Transverse colon (tissue), 4 donors: ENCODE results near the gene CRTAP. TPM values are rescaled to one million over a fixed set of nuclear protein-coding genes. Genes with fewer than 3 reads are reported as not detected.

ENCODE experiments used
- DNase-seq: peaks from one replicate; pipeline ENCODE4 v3.0.0-alpha.2; 2019
- H3K27ac ChIP-seq, 4 donors: fragments of 200-600 bp; sonication (generic); 2 replicates each; pipeline ENCODE4 v1.5.1; 2016 to 2018; ENCODE audit warnings: inconsistent platforms in 4 of 4
- H3K27me3 ChIP-seq: fragments of 200-600 bp; sonication (generic); 2 replicates; pipeline ENCODE4 v1.5.1; 2017; ENCODE audit warnings: inconsistent platforms
- H3K36me3 ChIP-seq, 4 donors: fragments of 200-600 bp; sonication (generic); 2 replicates each; pipeline ENCODE4 v1.5.1; 2017 to 2019; ENCODE audit warnings: inconsistent platforms in 4 of 4
- H3K4me1 ChIP-seq, 4 donors: fragments of 200-600 bp; sonication (generic); 2 replicates each; pipeline ENCODE4 v1.5.1; 2017 to 2020; ENCODE audit warnings: inconsistent platforms in 4 of 4
- H3K4me3 ChIP-seq, 4 donors: fragments of 200-600 bp; sonication (generic); 1 replicate in 1 of 4; 2 replicates in 3 of 4; pipeline versions ENCODE4 v1.5.1 to v1.6.1; 2017 to 2019; ENCODE audit warnings: inconsistent platforms in 4 of 4
- H3K9me3 ChIP-seq, 2 donors: fragments of 200-600 bp; sonication (generic); 2 replicates each; pipeline ENCODE4 v1.5.1; 2017 to 2019; ENCODE audit warnings: inconsistent platforms in 2 of 2
- EP300 ChIP-seq: sonication (generic); formaldehyde crosslinking; IDR thresholded peaks from one replicate; pipeline ENCODE4 v1.6.1; 2017; ENCODE audit warnings: antibody characterized with exemption, low read depth
- POLR2A ChIP-seq: fragments of 450-650 bp; IDR thresholded peaks from one replicate; pipeline ENCODE4 v1.6.1; 2016; ENCODE audit warnings: antibody characterized with exemption, mild to moderate bottlenecking, moderate library complexity
- POLR2AphosphoS5 ChIP-seq, 3 donors: sonication (generic); formaldehyde crosslinking; IDR thresholded peaks; one replicate each; pipeline ENCODE4 v1.6.1; 2016; ENCODE audit warnings: antibody characterized with exemption in 3 of 3
- WGBS, 2 donors: methylation state at CpG; one replicate each; pipeline ENCODE4 v1.1.5; 2018; ENCODE audit warnings: low coverage in 1 of 2; 5-methylcytosine and 5-hydroxymethylcytosine counted together
- in situ Hi-C, 4 donors: fragments of 200-750 bp; cut with MboI; loops; one replicate each; pipeline versions ENCODE4 v1.15.0 to v1.15.1; 2017; ENCODE audit warnings: low sequenced_read_pairs in 3 of 4, low pct_ligation_motif_present in 1 of 4, low pct_unique_long_range_greater_than_20kb in 1 of 4
- intact Hi-C: fragments of 100-400 bp; cut with DNase I; formaldehyde crosslinking; loops from one replicate; pipeline ENCODE4 v1.15.1; 2023; ENCODE audit warnings: low total_unique reads
- total RNA-seq, 4 donors: library from RNA; depleted of rRNA; stranded (reverse); fragments of >200 nt; gene quantifications; one replicate each; pipeline ENCODE4 v1.1.0, GENCODE V29; 2016
- TF ChIP-seq, protein P1 (sequence below), 5 experiments: fragments of 200-600 bp in 3 of 5; fragments of 450-650 bp in 2 of 5; sonication (generic) in 3 of 5; IDR thresholded peaks; 1 replicate in 2 of 5; 2 replicates in 3 of 5; pipeline ENCODE4 v1.5.1; 2016 to 2017; ENCODE audit warnings: antibody characterized with exemption in 5 of 5, inconsistent platforms in 3 of 5, mild to moderate bottlenecking in 2 of 5, moderate library complexity in 1 of 5

Gene CRTAP
- total RNA-seq, 4 donors from 2014 or later, result 71.1 to 138 (median 88.8) TPM

DNA sequence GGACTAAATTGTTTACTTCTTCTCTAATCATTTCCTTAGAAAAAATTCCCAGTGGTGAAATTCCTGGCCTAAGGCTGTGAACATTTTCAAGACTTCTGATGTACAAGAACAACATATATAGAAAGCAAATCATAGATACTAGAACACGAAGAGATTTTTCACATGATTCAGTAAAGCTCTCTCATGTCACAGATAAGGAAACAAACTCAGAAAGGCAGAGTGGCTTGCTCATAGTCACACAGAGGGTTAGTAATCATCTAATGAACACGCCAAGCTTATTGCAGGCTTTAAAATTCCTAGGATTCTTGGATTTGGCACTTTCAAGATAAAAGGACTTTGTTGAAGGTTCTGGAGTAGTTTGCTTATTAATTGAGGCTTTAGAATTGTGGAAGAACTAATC is 26.2 kb downstream of the CRTAP start:
- Histone ChIP-seq H3K27me3 (no peaks in the 10 kb centered on the region), H3K27ac (no peak overlapping the region), H3K4me3 (no peak overlapping the region), H3K36me3 (peaks cover 0 to 33% (median 13%) of the 10 kb centered on the region in 4 donors), H3K4me1 (no peaks in the 10 kb centered on the region), H3K9me3 (no peaks in the 10 kb centered on the region)
- no peak for TF ChIP-seq POLR2A
- no peak for TF ChIP-seq POLR2AphosphoS5 (IDR thresholded peaks at IDR 0.05)
- TF ChIP-seq, protein P1, sequence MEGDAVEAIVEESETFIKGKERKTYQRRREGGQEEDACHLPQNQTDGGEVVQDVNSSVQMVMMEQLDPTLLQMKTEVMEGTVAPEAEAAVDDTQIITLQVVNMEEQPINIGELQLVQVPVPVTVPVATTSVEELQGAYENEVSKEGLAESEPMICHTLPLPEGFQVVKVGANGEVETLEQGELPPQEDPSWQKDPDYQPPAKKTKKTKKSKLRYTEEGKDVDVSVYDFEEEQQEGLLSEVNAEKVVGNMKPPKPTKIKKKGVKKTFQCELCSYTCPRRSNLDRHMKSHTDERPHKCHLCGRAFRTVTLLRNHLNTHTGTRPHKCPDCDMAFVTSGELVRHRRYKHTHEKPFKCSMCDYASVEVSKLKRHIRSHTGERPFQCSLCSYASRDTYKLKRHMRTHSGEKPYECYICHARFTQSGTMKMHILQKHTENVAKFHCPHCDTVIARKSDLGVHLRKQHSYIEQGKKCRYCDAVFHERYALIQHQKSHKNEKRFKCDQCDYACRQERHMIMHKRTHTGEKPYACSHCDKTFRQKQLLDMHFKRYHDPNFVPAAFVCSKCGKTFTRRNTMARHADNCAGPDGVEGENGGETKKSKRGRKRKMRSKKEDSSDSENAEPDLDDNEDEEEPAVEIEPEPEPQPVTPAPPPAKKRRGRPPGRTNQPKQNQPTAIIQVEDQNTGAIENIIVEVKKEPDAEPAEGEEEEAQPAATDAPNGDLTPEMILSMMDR (IDR thresholded peaks at IDR 0.05), result no peak
- no peak for TF ChIP-seq EP300
- 64 to 66% methylated on average over 2 of the region's 2 CpGs for WGBS, 2 donors
- intact Hi-C loops, result loop anchor here (10.0 kb wide), 1 partner anchor 215 kb away; no protein-coding TSS in a partner anchor
- DNase-seq, result no peak
- in situ Hi-C loops, result loop anchor here in 3 of 4 donors (10.0 to 25.0 kb wide), 4 partner anchors 222 to 647 kb away; partner anchors contain the start of gene PDCD6IP (in 1 of the 3)

DNA sequence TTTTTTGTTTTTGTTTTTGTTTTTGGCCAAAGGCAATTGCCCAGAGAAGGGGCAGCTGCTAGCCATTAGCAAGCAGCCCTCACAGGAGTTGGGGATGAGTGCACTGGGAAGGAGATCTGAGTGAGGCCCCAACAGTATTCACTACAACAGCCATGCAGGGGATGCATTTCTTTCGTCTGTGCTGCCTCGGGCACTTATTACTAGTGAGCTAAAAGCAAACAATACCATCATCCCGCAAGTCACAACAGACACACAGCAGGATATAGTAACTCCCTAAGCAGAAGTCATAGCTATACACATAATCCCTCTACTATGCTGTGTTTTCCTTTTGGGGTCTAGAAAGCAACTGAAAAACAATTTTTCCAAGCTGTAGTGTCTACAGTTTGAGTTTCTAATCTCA is 27.2 kb downstream of the CRTAP start:
- in situ Hi-C loops (loop anchor here in 2 of 4 donors (25.0 kb wide), 2 partner anchors 221 to 646 kb away; partner anchors contain the start of gene PDCD6IP (in 1 of the 2)), intact Hi-C loops (loop anchor here (10.0 kb wide), 1 partner anchor 214 kb away; no protein-coding TSS in a partner anchor)
- Histone ChIP-seq H3K27me3 (no peaks in the 10 kb centered on the region), H3K4me3 (no peak overlapping the region), H3K9me3 (no peaks in the 10 kb centered on the region), H3K27ac (no peak overlapping the region), H3K36me3 (peaks cover 0 to 25% (median 11%) of the 10 kb centered on the region in 4 donors), H3K4me1 (no peaks in the 10 kb centered on the region)
- 97% methylated on average over 3 of the region's 3 CpGs; no CpG with 5 or more reads in 1 of the 2 donors for WGBS, 2 donors
- no peak for DNase-seq
- TF ChIP-seq POLR2A (no peak), EP300 (no peak), POLR2AphosphoS5 (IDR thresholded peaks at IDR 0.05) (no peak)
- TF ChIP-seq, protein P1 (IDR thresholded peaks at IDR 0.05), result no peak

- Histone ChIP-seq H3K9me3 (no peaks in the 10 kb centered on the region), H3K27me3 (no peaks in the 10 kb centered on the region), H3K36me3 (peaks cover 0 to 15% (median 7%) of the 10 kb centered on the region in 4 donors), H3K4me3 (no peak overlapping the region), H3K4me1 (peaks cover 0 to 6% (median 0%) of the 10 kb centered on the region in 4 donors), H3K27ac (no peak overlapping the region)
- intact Hi-C loops (loop anchor here (10.0 kb wide), 1 partner anchor 210 kb away; no protein-coding TSS in a partner anchor), in situ Hi-C loops (loop anchor here in 2 of 4 donors (25.0 kb wide), 2 partner anchors 218 to 643 kb away; partner anchors contain the start of gene PDCD6IP (in 1 of the 2))
- 76 to 83% methylated on average over 1 of the region's 1 CpG for WGBS, 2 donors
- DNase-seq, result no peak
- TF ChIP-seq POLR2AphosphoS5 (IDR thresholded peaks at IDR 0.05), result no peak
- TF ChIP-seq, protein P1 (IDR thresholded peaks at IDR 0.05), result peak in 1 of 5 experiments; percentile 8
Observed at GRCh38 chr3:33144433-33144832, 30.6 kb downstream of the CRTAP start.

DNA sequence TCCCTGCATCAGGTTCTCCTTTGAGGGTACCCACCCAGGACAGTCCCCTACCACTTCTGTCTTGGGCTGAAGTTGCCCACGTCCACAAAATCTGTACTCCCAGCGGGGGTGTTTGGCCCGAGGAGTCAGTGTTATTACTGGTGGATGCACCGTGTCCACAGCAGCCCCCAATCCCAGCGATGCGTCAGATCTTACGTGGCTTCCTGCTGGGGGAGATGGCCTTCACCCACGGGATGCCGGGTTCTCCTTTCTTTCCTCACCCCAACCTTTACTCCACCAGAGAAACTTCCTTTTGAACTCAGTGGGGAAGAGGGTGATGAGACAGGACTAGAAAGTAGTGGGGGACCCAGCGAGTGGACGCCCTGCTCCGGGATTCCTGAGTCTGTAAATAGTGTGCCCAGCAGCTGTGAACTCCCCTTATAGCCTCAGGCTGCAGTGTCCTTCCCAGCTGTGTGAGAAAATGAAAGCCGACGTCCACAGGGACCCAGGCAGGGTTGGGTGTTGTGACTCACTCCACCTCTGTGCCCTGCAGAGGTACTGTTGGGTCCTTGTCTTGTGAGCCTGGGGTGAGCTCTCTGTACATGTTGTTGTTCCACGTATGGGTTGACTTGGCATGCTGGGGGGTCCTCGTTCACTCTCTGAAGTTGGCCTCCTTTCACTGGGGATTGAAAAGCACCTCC is 31.5 kb downstream of the CRTAP start:
- Histone ChIP-seq H3K4me3 (no peak overlapping the region), H3K27me3 (no peaks in the 10 kb centered on the region), H3K27ac (no peak overlapping the region), H3K4me1 (peaks cover 0 to 6% (median 0%) of the 10 kb centered on the region in 4 donors), H3K36me3 (peaks cover 0 to 15% (median 7%) of the 10 kb centered on the region in 4 donors), H3K9me3 (no peaks in the 10 kb centered on the region)
- intact Hi-C loops, result loop anchor here (10.0 kb wide), 1 partner anchor 209 kb away; no protein-coding TSS in a partner anchor
- TF ChIP-seq POLR2A, result no peak
- TF ChIP-seq EP300, result no peak
- TF ChIP-seq POLR2AphosphoS5 (IDR thresholded peaks at IDR 0.05), result no peak
- TF ChIP-seq, protein P1 (IDR thresholded peaks at IDR 0.05), result no peak
- WGBS, 2 donors, result 94% methylated on average over 16 of the region's 16 CpGs; no CpG with 5 or more reads in 1 of the 2 donors
- no peak for DNase-seq
- in situ Hi-C loops, result loop anchor here in 2 of 4 donors (25.0 kb wide), 2 partner anchors 217 to 642 kb away; partner anchors contain the start of gene PDCD6IP (in 1 of the 2)
